Smooth muscle cell (in vitro differentiated cells): ENCODE data around the gene MYZAP. TPM values are rescaled to one million over a fixed set of nuclear protein-coding genes. Genes with fewer than 3 reads are reported as not detected.

Source experiments
- DNase-seq: peaks from one replicate; lab custom pipeline; 2025; ENCODE audit not compliant: unreplicated experiment; lab: John Stamatoyannopoulos, UW
- H2AFZ ChIP-seq: fragments of 200-600 bp; sonication (generic); 2 replicates; pipeline ENCODE4 v1.6.0; 2016; ENCODE audit warnings: antibody characterized with exemption, low read depth, mild to moderate bottlenecking
- H3F3A ChIP-seq: fragments of 200-600 bp; sonication (generic); 2 replicates; pipeline ENCODE4 v1.6.0; 2017; ENCODE audit warnings: antibody characterized with exemption, low read depth
- H3K27ac ChIP-seq: fragments of 200-600 bp; sonication (generic); 2 replicates; pipeline ENCODE4 v1.5.1; 2016; ENCODE audit warnings: low read depth, mild to moderate bottlenecking
- H3K27me3 ChIP-seq: fragments of 200-600 bp; sonication (generic); 2 replicates; pipeline ENCODE4 v1.6.1; 2016; ENCODE audit warnings: low read depth, mild to moderate bottlenecking
- H3K36me3 ChIP-seq: fragments of 200-600 bp; sonication (generic); 2 replicates; pipeline ENCODE4 v1.5.1; 2016; ENCODE audit warnings: low read depth
- H3K4me1 ChIP-seq: fragments of 200-600 bp; sonication (generic); 2 replicates; pipeline ENCODE4 v1.5.1; 2016; ENCODE audit warnings: low read depth
- H3K4me2 ChIP-seq: fragments of 200-600 bp; sonication (generic); 2 replicates; pipeline ENCODE4 v1.6.0; 2016; ENCODE audit warnings: mild to moderate bottlenecking
- H3K4me3 ChIP-seq: fragments of 200-600 bp; sonication (generic); 2 replicates; pipeline ENCODE4 v1.5.1; 2016; ENCODE audit warnings: mild to moderate bottlenecking
- H3K79me2 ChIP-seq: fragments of 200-600 bp; sonication (generic); 2 replicates; pipeline ENCODE4 v1.6.0; 2016; ENCODE audit warnings: low read depth, mild to moderate bottlenecking
- H3K9ac ChIP-seq: fragments of 200-600 bp; sonication (generic); 2 replicates; pipeline ENCODE4 v1.6.0; 2016; ENCODE audit warnings: low read depth
- H3K9me3 ChIP-seq: fragments of 200-600 bp; sonication (generic); replicated peaks from 2 replicates; pipeline ENCODE4 v1.5.1; 2016; ENCODE audit warnings: low read depth
- H4K20me1 ChIP-seq: fragments of 200-600 bp; sonication (generic); 2 replicates; pipeline ENCODE4 v1.6.0; 2016; ENCODE audit warnings: low read depth
- CTCF ChIP-seq: fragments of 200-600 bp; sonication (generic); IDR thresholded peaks from 2 replicates; pipeline ENCODE4 v1.5.1; 2017; ENCODE audit warnings: borderline replicate concordance, mild to moderate bottlenecking, antibody characterized with exemption; ENCODE audit not compliant: insufficient read depth, poor library complexity, severe bottlenecking
- WGBS: methylation state at CpG from one replicate; pipeline ENCODE4 v1.1.7; 2016; ENCODE audit warnings: low lambda C conversion rate; 5-methylcytosine and 5-hydroxymethylcytosine counted together
- polyA plus RNA-seq: library from polyadenylated mRNA; unstranded; fragments of >200 nt; fragmentation: Nextera tagmentation; extraction: Ambion mirVana; gene quantifications from 2 replicates; pipeline ENCODE4 v1.2.1, GENCODE V29; 2016
- total RNA-seq: library from RNA; depleted of rRNA; stranded (reverse); fragments of >200 nt; gene quantifications from 2 replicates; pipeline ENCODE4 v1.2.3, GENCODE V29; 2014

The MYZAP gene
- total and polyA plus RNA-seq, 2 experiments from 2014 or later = 0.09 to 0.65 TPM

GRCh38 chr15:57626713-57627440 is 35.2 kb downstream of the MYZAP start:
- Histone ChIP-seq H3K4me3 (no peak overlapping the region), H4K20me1 (no peaks in the 10 kb centered on the region), H3K4me1 (no peaks in the 10 kb centered on the region), H3K4me2 (no peak overlapping the region), H3K27ac (no peak overlapping the region), H3F3A (no peaks in the 10 kb centered on the region), H3K9ac (no peak overlapping the region), H3K27me3 (no peaks in the 10 kb centered on the region), H3K9me3 (no peaks in the 10 kb centered on the region), H3K79me2 (no peaks in the 10 kb centered on the region), H3K36me3 (no peaks in the 10 kb centered on the region), H2AFZ (no peak overlapping the region)
- no peak for TF ChIP-seq CTCF
- WGBS = 70% methylated on average over 8 of the region's 8 CpGs
- no peak for DNase-seq

GRCh38 chr15:57631386-57632110 is 39.8 kb downstream of the MYZAP start:
- no peaks in the 10 kb centered on the region for H4K20me1 ChIP-seq
- H3K9ac ChIP-seq = no peak overlapping the region
- no peak overlapping the region for H2AFZ ChIP-seq
- no peak for DNase-seq
- TF ChIP-seq CTCF = no peak
- no peaks in the 10 kb centered on the region for H3K9me3 ChIP-seq
- no peaks in the 10 kb centered on the region for H3K4me1 ChIP-seq
- H3K27ac ChIP-seq = no peak overlapping the region
- no peak overlapping the region for H3K4me2 ChIP-seq
- H3K36me3 ChIP-seq = no peaks in the 10 kb centered on the region
- H3K27me3 ChIP-seq = no peaks in the 10 kb centered on the region
- no peaks in the 10 kb centered on the region for H3K79me2 ChIP-seq
- no peak overlapping the region for H3K4me3 ChIP-seq
- H3F3A ChIP-seq = no peaks in the 10 kb centered on the region
- WGBS = 92% methylated on average over 5 of the region's 5 CpGs

- Histone ChIP-seq H3K4me3 (no peak overlapping the region), H2AFZ (no peak overlapping the region), H3K4me2 (no peak overlapping the region), H3K4me1 (no peaks in the 10 kb centered on the region), H3F3A (no peaks in the 10 kb centered on the region), H3K79me2 (no peaks in the 10 kb centered on the region), H4K20me1 (no peaks in the 10 kb centered on the region), H3K9me3 (no peaks in the 10 kb centered on the region), H3K27me3 (no peaks in the 10 kb centered on the region), H3K27ac (no peak overlapping the region), H3K36me3 (no peaks in the 10 kb centered on the region), H3K9ac (no peak overlapping the region)
- TF ChIP-seq CTCF = no peak
- DNase-seq = no peak
- WGBS = 98% methylated on average over 5 of the region's 5 CpGs
Observed at GRCh38 chr15:57634290-57634689, 42.6 kb downstream of the MYZAP start.
